GM18519 (cell line): ENCODE data around the gene ODAD4.

ENCODE experiments used
- ATAC-seq: cut with Tn5 transposase; IDR thresholded peaks from one replicate; pipeline ENCODE4 v1.9.1; 2021; ENCODE audit warnings: mild to moderate bottlenecking, moderate library complexity; ENCODE audit not compliant: unreplicated experiment, low FRiP score

Gene ODAD4

GRCh38 chr17:41930009-41930832, at the start of gene ODAD4:
Gene ODAD4, plus strand, starts transcription at chr17:41930617. Its CDS starts 107 bp downstream, at chr17:41930724.
- ATAC-seq, result peak; percentile 80

GRCh38 chr17:41882756-41883155, 47.7 kb upstream of the ODAD4 start:
- no peak for ATAC-seq

- ATAC-seq, result no peak
These were observed 44.7 kb upstream of the ODAD4 start for GRCh38 chr17:41885733-41886132.

GRCh38 chr17:41888332-41888965, 42.0 kb upstream of the ODAD4 start:
- ATAC-seq, result no peak

GRCh38 chr17:41891135-41892020, 39.0 kb upstream of the ODAD4 start:
- ATAC-seq, result no peak

GRCh38 chr17:41892021-41892376, 38.4 kb upstream of the ODAD4 start:
- ATAC-seq, result no peak

GRCh38 chr17:41893384-41893783, 37.0 kb upstream of the ODAD4 start:
- no peak for ATAC-seq

GRCh38 chr17:41894791-41895331, 35.6 kb upstream of the ODAD4 start:
- ATAC-seq, result no peak

- no peak for ATAC-seq
These were observed 34.8 kb upstream of the ODAD4 start for GRCh38 chr17:41895617-41896016.

GRCh38 chr17:41896726-41897125, 33.7 kb upstream of the ODAD4 start:
- ATAC-seq, result no peak

- ATAC-seq, result no peak
These were observed 28.8 kb upstream of the ODAD4 start for GRCh38 chr17:41901646-41902045.

GRCh38 chr17:41904242-41904841, 26.1 kb upstream of the ODAD4 start:
- no peak for ATAC-seq

GRCh38 chr17:41905172-41905571, 25.2 kb upstream of the ODAD4 start:
- ATAC-seq, result no peak

- no peak for ATAC-seq
These were observed 23.8 kb upstream of the ODAD4 start for GRCh38 chr17:41906465-41907184.

GRCh38 chr17:41907185-41907556, 23.2 kb upstream of the ODAD4 start:
- no peak for ATAC-seq

GRCh38 chr17:41907633-41908539, 22.5 kb upstream of the ODAD4 start:
- ATAC-seq, result no peak

GRCh38 chr17:41909088-41909487, 21.3 kb upstream of the ODAD4 start:
- ATAC-seq, result no peak

GRCh38 chr17:41910701-41911391, 19.6 kb upstream of the ODAD4 start:
- ATAC-seq, result no peak
